H1 (cell line): ENCODE results near the gene DGKI. TPM values are rescaled to one million over a fixed set of nuclear protein-coding genes. Genes with fewer than 3 reads are reported as not detected.

ENCODE experiments used
- EP300 ChIP-seq, 2 experiments: IDR thresholded peaks; 1 replicate in 1 of 2; 2 replicates in 1 of 2; pipeline ENCODE4 v1.6.1; 2011 to 2012; ENCODE audit warnings: low read depth in 2 of 2, low read length in 2 of 2, mild to moderate bottlenecking in 2 of 2, borderline replicate concordance in 1 of 2, inconsistent platforms in 1 of 2, moderate library complexity in 1 of 2
- RAD21 ChIP-seq, 2 experiments: IDR thresholded peaks in 1 of 2; conservative IDR thresholded peaks in 1 of 2; 2 replicates each; pipeline ENCODE4 v1.6.1; 2011; ENCODE audit warnings: low read depth in 2 of 2, low read length in 2 of 2, improper control_type of control experiment in 1 of 2, inconsistent platforms in 1 of 2, mild to moderate bottlenecking in 1 of 2, moderate library complexity in 1 of 2
- RFX5 ChIP-seq: IDR thresholded peaks from 2 replicates; pipeline ENCODE4 v1.6.1; 2011; ENCODE audit warnings: low read depth, low read length, improper control_type of control experiment, borderline replicate concordance
- RXRA ChIP-seq: IDR thresholded peaks from 2 replicates; pipeline ENCODE4 v1.6.1; 2011; ENCODE audit warnings: low read depth, mild to moderate bottlenecking, low read length, moderate library complexity; ENCODE audit not compliant: insufficient read depth
- YY1 ChIP-seq: IDR thresholded peaks from 2 replicates; pipeline ENCODE4 v1.6.1; 2011; ENCODE audit warnings: low read depth, mild to moderate bottlenecking, low read length
- ZNF274 ChIP-seq: IDR thresholded peaks from 2 replicates; pipeline ENCODE4 v1.7.0; 2012; ENCODE audit warnings: low read length, borderline replicate concordance; ENCODE audit errors: extremely low read depth
- polyA plus RNA-seq, 7 experiments: library from polyadenylated mRNA; depleted of rRNA in 3 of 7; stranded (reverse) in 5 of 7; unstranded in 2 of 7; fragments of >200 nt in 5 of 7; fragments of 200-250 nt in 2 of 7; gene quantifications; 1 replicate in 5 of 7; 2 replicates in 1 of 7; 4 replicates in 1 of 7; pipeline versions ENCODE4 v1.2.1 to v1.2.3, GENCODE V29; 2011 to 2013; ENCODE audit warnings: missing spikeins in 2 of 7, mixed read lengths in 2 of 7
- total RNA-seq: library from RNA; stranded (reverse); fragmentation: NEBNext Ultra II Directional; extraction: Animal tissue kit (Norgen Biotek cat#: 25700); gene quantifications from 2 replicates; pipeline ENCODE4 v1.2.1, GENCODE V29; 2021
- TF ChIP-seq, protein P1 (sequence below): fragments of 300-600 bp; sonication (generic); IDR thresholded peaks from 2 replicates; pipeline ENCODE4 v1.7.1; 2012; ENCODE audit warnings: low read length, moderate library complexity, mild to moderate bottlenecking, inconsistent platforms; ENCODE audit not compliant: insufficient replicate concordance
- TF ChIP-seq, protein P2 (sequence below): IDR thresholded peaks from 2 replicates; pipeline ENCODE4 v1.6.1; 2012; ENCODE audit warnings: inconsistent platforms

Gene DGKI
- total and polyA plus RNA-seq, 2 of the 8 experiments (the other 6 are each of a cell fraction or from before 2014, with no cell fraction given): 0.20 to 0.71 TPM

DNA sequence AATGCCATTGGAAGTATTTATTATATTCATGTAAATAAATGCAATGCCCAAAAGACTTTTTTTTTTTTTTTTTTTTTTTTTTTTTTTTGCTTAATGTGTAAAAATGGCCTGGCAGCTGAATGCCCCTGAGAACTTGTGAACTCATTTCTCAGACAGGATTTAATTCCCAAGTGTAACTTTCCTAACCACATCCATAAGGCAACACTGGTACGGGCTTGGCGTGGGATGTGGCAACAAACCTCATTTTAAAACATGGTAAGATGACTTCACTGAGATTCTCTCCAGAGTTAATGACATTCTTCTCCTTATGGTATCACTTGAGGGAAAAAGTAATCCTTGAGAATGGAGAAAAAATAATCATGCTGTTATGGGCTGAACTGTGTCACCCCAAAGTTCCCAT lies 150.4 kb downstream of the DGKI start (continued):
- TF ChIP-seq, protein P1, sequence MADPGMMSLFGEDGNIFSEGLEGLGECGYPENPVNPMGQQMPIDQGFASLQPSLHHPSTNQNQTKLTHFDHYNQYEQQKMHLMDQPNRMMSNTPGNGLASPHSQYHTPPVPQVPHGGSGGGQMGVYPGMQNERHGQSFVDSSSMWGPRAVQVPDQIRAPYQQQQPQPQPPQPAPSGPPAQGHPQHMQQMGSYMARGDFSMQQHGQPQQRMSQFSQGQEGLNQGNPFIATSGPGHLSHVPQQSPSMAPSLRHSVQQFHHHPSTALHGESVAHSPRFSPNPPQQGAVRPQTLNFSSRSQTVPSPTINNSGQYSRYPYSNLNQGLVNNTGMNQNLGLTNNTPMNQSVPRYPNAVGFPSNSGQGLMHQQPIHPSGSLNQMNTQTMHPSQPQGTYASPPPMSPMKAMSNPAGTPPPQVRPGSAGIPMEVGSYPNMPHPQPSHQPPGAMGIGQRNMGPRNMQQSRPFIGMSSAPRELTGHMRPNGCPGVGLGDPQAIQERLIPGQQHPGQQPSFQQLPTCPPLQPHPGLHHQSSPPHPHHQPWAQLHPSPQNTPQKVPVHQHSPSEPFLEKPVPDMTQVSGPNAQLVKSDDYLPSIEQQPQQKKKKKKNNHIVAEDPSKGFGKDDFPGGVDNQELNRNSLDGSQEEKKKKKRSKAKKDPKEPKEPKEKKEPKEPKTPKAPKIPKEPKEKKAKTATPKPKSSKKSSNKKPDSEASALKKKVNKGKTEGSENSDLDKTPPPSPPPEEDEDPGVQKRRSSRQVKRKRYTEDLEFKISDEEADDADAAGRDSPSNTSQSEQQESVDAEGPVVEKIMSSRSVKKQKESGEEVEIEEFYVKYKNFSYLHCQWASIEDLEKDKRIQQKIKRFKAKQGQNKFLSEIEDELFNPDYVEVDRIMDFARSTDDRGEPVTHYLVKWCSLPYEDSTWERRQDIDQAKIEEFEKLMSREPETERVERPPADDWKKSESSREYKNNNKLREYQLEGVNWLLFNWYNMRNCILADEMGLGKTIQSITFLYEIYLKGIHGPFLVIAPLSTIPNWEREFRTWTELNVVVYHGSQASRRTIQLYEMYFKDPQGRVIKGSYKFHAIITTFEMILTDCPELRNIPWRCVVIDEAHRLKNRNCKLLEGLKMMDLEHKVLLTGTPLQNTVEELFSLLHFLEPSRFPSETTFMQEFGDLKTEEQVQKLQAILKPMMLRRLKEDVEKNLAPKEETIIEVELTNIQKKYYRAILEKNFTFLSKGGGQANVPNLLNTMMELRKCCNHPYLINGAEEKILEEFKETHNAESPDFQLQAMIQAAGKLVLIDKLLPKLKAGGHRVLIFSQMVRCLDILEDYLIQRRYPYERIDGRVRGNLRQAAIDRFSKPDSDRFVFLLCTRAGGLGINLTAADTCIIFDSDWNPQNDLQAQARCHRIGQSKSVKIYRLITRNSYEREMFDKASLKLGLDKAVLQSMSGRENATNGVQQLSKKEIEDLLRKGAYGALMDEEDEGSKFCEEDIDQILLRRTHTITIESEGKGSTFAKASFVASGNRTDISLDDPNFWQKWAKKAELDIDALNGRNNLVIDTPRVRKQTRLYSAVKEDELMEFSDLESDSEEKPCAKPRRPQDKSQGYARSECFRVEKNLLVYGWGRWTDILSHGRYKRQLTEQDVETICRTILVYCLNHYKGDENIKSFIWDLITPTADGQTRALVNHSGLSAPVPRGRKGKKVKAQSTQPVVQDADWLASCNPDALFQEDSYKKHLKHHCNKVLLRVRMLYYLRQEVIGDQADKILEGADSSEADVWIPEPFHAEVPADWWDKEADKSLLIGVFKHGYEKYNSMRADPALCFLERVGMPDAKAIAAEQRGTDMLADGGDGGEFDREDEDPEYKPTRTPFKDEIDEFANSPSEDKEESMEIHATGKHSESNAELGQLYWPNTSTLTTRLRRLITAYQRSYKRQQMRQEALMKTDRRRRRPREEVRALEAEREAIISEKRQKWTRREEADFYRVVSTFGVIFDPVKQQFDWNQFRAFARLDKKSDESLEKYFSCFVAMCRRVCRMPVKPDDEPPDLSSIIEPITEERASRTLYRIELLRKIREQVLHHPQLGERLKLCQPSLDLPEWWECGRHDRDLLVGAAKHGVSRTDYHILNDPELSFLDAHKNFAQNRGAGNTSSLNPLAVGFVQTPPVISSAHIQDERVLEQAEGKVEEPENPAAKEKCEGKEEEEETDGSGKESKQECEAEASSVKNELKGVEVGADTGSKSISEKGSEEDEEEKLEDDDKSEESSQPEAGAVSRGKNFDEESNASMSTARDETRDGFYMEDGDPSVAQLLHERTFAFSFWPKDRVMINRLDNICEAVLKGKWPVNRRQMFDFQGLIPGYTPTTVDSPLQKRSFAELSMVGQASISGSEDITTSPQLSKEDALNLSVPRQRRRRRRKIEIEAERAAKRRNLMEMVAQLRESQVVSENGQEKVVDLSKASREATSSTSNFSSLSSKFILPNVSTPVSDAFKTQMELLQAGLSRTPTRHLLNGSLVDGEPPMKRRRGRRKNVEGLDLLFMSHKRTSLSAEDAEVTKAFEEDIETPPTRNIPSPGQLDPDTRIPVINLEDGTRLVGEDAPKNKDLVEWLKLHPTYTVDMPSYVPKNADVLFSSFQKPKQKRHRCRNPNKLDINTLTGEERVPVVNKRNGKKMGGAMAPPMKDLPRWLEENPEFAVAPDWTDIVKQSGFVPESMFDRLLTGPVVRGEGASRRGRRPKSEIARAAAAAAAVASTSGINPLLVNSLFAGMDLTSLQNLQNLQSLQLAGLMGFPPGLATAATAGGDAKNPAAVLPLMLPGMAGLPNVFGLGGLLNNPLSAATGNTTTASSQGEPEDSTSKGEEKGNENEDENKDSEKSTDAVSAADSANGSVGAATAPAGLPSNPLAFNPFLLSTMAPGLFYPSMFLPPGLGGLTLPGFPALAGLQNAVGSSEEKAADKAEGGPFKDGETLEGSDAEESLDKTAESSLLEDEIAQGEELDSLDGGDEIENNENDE: no peak
- TF ChIP-seq RAD21 (IDR thresholded peaks at IDR 0.05 in 1 of 2, conservative IDR thresholded peaks at IDR 0.05 in 1 of 2; ENCODE audit: low read depth in 2 of 2, low read length in 2 of 2) (no peak), RXRA (no peak), YY1 (no peak), EP300 (IDR thresholded peaks at IDR 0.05; ENCODE audit: borderline replicate concordance in 1 of 2, low read depth in 2 of 2, low read length in 2 of 2) (no peak), ZNF274 (no peak), RFX5 (no peak)
- TF ChIP-seq, protein P2, sequence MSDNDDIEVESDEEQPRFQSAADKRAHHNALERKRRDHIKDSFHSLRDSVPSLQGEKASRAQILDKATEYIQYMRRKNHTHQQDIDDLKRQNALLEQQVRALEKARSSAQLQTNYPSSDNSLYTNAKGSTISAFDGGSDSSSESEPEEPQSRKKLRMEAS: no peak
- TF ChIP-seq, all 59 proteins: peak for 0
